Stimulated activated CD8-positive, alpha-beta memory T cell treated with anti-CD3 and anti-CD28 coated beads, Interleukin-4, amount 100 ng/mL, for 24 hours (primary cell): ENCODE data around the gene RPL36A.

Source experiments
- DNase-seq: peaks from one replicate; pipeline ENCODE4 v3.0.0-alpha.2; 2020; ENCODE audit warnings: low read depth

Gene RPL36A

DNA sequence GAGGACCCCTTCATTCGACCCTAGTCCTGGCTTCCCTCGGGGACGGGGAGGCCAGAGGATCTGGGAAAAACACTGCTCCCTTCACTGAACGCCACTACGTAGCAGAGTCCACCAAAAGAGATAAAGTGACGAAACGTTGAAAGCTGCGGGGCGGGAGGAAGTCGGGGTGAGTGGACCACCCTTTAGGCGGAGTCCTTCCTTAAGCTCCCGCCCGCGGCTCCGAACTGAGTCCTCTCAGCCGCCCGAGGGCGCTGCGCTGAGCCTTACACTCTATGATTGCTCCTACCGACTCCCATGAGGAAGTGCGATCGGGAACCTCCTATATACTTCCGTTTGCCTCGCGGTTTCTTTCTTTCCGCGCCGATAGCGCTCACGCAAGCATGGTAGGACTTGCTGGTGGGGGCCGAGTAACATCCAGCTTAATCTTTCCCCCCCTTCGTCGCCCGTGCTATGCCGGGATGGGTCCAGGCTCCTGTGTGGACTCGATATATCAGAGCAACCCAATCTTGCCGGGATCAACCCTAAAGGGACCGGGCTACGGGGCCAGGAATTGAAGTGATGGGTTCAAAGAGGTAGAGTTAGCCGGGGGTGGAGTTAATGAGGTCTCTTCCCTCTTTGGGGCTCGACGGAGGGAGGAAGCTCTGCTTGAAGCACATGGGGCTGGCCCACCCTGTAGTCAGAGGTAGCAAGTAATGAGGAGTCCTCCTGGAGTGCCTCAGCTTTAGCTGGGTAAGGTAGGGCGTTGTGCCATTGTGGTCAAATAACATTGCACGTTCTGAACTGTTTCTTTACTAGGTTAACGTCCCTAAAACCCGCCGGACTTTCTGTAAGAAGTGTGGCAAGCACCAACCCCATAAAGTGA is at the start of gene RPL36A:
TSS of gene RPL36A (plus strand) at position 348 of the 862 bp plus-strand sequence. CDS start at position 381, 33 bp downstream.
- peak; percentile 71 for DNase-seq

DNA sequence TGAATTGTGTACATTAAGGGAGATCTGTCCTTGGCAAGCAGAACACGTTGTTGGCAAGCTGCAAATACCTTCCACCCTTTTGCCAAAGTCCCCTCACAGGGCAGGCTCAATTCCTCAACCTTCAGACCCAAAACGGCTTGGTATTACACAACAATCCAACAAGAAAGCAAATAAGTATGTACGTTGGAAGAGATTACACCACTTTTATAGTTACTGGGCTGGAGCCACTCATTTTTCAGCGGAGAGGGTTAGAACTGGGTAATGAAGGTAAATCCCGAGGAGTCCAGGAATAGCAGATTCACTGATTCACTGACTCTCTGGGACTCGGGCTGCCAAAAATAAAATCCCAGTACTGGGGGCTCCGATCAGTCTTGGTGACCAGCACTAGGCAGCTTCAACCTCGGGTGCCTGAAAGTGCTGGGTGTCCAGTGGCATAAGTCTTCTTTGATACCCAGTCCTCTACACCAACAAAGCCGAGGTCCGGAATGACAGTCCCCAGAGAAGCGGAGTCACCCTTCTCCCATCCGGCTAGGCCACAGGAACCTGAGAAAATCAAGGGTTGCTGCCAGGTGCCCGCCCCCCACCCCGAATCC is 42.9 kb upstream of the RPL36A start:
- DNase-seq = no peak

DNA sequence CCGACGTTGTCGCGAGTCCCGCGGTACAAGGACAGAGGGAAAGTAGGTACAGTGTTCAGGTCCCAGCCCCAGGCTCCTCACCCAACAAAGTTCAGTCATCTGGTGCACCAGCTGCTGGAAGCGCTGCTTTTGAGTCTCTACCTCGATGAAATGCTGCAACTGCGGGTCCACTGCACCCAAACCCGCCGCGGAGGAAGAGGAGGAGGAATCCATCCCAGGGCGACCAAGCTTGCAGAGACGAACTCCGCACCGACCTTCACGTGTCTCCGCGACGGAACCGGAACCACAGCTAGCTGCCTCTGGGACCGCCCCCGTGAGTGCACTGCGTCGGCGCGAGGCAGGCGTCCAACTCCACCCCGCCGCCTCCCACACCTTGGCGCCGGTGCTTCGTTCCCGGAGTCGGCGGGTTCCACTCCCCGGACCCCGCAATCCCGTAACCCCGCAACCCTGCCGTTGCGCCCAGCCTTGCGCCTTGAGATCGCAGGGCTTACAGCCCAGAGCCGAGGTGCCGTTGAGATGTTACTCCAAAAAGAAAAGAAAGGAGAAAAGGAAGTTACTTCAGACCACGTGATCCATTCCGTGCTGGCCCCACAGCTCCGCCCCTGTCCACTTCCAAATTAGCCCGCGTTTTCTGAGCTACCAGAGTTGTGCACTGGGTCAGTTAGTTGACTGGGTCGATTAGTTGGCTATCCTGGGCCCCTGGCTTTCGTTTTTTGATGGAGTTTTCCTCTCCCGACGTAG is 42.2 kb upstream of the RPL36A start, which contains the start of gene TIMM8A:
TSS of gene TIMM8A (minus strand) at position 291 of the 741 bp plus-strand sequence. CDS start at position 213, 78 bp downstream.
- peak; percentile 68 for DNase-seq

DNA sequence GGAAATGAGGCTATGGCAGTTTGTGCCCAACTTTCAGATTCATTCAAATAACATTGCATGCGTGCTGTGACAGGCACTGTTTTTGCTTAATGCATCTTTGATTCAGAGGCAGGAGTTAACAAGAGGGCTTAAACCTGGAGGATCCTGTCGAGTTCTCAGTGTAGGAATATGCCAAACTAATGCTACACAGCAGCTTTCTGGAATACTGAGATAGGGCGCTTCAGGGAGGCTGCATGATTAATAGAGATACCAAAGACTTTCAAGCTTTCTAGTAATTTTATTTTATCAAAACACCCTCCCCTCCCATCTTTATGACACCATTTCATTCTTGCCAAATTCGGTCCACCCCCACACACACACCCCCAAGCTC is 41.6 kb upstream of the RPL36A start:
- no peak for DNase-seq

DNA sequence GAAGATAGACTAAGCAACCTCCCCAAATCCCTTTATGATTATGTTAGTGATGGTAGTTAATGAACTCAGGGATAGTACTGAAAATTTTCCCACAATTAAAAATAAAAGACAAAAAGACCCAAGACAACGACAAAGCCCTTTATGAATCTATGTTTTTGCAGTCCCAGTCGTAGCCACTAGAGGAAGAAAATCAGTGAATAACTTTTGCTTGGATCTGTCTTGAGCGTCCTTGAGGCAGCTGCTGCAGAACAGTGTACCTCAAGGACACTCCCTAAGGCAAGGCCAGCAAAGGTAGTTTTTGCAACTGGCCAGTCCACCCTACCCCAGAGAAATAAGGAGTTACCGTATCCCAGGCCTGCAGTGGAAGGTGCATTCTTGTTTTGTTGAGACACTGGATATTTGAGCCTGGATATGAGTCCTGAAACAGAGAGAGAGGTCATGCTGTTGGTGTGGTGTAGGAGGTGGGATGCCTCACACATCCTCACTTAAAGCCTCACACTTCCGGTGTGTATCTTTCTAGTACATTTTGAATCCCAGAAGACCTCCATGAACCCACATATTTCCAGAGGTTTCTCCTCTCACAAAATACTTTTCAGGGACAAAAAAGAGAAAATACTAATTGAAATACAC is 33.5 kb upstream of the RPL36A start:
- DNase-seq = no peak

DNA sequence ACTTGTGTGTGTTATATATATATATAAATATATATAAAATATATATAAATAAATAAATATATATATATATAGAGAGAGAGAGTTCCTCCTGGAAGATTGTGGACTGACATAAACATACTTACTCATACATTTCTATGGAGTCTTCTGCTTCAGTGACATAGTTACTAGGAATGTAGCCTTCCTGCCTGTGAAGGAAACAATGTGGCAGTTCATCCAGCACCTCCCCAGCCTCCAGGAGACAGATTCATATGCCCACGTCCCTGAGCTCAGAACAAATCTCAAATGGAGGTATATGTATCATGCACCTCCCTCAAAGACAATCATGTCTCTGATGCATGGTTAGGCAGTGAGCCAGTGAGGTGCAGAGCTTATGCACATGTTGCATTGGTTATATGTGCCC is 30.8 kb upstream of the RPL36A start:
- DNase-seq = no peak

DNA sequence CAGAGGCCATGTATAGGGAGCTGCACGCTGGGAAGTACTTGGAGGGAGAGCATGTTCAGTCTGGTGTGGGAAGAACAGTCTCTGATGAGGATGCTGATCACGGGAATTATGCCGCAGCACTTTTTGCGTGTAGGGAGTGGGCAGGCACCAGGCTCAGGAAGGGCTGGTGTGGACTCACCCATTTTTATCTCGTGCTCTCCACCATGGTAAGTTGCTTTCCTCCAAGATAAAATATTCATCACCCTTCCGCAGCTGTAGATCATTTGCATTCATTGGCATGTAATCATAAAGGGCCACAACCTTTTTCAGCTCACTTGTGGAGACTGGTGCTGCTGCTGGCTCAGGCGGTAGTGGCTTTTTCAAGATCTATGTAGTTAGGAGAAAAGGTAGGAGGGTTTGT is 30.4 kb upstream of the RPL36A start:
- no peak for DNase-seq

DNA sequence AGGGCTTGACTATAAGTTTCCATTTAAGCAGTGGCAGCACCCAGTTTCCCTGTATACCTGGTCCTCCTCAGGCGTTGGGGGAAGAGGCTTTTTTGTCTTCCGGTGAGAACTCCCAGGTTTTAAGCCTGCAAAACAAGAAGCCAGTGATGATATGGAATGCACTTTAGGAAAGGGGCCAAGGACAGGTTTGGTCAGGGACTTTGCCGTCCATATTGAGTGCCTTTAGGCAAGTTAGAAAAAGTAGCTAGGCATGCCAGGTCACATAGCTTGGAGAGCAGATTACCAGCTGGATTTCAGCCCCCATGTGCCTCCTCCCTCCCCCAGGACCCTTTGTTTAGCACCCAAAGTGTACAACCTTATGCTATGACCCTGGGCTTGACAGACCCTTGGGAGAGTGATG is 28.7 kb upstream of the RPL36A start:
- no peak for DNase-seq

DNA sequence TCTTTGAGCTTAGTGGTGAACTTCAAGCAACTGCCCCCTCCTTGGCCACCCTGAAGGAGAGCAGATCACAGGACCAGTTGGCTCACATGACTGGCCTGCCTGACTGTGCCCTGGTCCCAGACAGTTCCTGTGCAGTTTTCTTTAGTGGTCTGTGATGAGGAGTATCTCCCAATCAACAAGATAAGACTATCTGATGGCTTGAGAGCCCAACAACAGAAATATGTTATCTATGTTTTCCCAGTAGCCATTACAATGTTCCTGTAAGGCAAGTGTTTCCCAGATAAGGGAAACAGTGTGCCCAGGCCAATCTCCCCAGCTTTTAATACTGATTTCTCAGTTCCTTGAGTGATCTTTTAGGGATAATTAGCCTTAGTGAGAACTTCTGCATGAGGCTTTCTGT is 28.1 kb upstream of the RPL36A start:
- no peak for DNase-seq

DNA sequence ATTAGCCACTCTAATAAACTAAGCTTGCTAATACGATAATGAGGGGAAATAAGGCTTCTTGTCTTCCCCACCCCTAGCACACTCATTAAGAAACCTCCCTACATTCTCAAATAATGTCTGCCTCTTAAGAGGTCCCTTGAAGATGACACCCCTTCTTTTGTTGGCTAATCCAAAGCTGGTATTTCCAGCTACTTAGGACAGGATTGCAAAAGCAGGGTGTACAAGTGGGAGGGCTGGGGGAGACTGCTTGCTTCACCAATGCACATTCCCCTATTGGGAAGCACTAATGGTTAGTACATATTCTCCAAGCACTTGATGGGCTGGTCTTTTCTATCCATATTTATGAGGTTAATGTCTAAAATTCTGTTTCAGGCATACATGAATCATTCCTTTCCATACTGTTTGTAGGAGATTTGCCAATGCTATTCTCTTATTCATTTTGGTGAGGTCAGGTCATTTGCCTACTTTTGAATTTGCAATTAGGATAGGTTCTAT is 25.5 kb upstream of the RPL36A start:
- no peak for DNase-seq

DNA sequence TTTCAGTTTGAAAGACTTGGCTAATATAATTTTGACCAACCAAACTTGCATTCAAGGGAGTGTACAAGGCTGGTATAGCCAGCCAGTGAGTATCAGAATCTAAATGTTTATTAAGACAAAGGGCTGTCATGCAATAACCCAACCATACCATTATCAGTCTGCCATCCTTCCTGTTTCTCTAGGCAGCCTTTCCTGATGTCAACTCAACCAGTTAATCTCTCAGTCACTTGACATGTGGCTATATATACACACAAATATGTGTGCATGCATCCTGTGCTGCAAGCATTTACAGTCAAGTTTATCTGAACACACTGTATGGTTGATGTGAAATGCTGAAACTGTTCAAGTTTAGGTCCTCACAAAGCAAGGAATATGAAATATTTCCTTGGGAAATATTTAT is 22.0 kb upstream of the RPL36A start:
- no peak for DNase-seq

DNA sequence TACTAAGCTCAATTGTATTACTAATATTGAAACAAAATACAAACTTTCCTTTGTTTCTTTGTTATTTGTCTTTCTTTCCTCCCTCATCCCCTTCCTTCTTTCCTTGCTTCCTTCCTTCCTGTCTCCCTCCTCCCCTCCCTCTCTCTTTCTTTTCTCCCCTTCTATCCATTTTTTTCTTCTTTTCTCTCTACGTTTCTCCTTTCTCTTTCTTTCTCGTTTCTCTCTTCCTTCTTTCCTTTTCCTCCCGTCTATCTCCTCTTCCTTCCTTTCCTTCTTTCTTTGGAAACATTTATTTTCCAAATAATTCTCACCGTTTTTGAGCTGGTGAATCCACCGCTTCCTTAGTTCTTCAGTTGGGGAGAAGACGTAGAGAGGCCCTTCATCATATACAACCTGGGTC is 21.1 kb upstream of the RPL36A start:
- no peak for DNase-seq

DNA sequence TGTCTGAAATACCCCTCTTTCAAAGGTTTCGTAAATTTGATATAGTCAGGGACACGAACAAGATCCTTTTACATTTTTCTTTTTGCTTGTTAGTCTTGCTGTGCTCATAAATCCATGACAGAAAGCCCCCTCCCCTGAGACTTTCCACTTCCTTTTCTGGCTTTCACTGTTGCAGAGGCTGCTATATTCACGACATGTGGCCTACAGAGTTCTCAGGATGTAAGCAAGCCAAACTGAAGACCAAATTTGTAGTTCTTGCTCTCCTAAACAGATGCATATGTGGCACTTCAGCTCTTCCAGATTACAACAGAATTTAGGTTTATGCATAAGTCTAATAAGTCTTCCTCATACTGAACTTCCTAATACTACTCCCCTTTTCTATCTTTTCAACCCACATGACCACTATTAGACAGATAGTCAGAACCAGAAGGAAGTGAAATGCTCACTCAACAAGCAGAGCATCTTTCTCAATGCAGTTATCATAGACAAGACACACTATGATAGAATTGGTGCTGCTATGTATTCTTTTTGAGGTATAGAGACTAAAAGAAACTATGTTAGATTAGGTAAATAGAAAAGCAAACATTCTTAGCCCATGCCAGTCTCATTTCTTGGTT is 19.8 kb upstream of the RPL36A start:
- no peak for DNase-seq

DNA sequence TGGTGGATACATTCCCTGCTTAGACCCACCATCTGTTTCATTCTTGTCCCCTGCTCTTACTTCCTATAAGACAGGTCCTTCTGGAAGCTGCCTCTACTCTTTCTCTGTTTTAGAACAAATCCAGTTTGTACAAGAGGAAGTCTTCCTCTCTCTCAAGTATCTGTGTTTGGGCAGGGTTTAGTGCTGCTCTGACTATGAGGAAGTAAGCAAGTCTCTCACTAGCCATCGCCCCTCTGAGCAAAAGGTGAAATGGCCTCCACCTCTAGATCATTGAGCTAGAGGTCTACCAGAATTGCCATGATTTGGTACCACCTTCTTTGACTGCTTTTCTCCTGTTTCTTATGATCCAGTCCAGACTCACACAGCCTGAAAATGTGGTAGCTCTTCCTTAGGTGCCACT is 13.3 kb upstream of the RPL36A start:
- DNase-seq = no peak

DNA sequence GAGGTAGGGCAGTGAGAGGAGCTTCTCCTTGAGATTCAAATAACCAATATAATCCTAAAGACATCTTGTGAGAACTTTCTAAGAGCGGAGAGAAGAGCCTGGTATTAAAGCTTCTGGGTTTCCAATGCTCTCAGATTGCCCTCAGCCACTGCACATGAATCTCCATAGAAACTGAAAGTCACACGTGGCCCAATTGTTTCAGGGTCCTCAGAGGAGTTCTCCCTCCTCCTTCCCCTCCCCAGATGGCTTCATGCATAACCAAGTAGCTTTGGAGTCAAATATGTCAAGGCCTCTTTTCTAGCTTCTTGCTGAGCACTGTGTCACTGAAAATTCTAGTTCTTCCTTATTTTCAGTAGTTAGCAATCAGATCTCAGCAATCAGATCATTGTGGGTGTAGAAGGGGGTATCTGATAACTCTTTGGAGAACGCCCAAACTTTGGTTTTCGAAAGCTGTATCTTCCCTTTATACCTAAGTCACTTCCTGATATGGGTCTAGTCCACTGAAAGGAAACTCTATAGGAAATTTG is 7.1 kb upstream of the RPL36A start:
- DNase-seq = no peak

DNA sequence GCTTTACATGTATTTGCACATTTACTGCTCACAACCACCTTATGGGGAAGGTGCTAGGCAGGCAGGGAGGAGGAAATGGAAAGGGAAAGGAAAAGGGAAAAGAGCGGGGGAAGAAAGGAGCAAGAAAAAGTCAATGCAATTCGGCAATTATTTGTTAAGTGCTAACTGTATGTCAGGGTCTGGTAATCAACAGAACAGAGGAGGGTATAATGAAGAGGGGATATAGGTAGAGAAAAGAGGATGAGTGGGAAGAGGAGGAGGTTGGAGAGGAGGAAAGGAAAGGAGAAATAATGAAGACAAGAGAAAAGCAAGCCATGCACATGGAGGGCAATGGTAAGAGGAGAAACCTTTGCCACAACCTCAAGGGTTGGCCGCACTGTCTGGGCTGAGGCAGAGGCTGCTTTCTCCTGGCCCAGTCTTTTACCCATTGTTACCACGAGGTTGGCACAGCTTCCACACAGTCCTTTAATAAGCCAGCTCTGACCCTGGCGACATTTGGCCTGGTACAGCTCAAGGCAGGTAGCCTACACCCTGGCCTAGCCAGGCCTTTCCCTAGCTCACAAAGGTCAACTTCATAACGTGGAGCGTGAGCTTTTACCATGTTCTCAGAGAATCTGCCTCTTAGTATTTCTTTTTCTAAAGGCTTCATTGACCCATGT is 5.7 kb upstream of the RPL36A start:
- DNase-seq = no peak

DNA sequence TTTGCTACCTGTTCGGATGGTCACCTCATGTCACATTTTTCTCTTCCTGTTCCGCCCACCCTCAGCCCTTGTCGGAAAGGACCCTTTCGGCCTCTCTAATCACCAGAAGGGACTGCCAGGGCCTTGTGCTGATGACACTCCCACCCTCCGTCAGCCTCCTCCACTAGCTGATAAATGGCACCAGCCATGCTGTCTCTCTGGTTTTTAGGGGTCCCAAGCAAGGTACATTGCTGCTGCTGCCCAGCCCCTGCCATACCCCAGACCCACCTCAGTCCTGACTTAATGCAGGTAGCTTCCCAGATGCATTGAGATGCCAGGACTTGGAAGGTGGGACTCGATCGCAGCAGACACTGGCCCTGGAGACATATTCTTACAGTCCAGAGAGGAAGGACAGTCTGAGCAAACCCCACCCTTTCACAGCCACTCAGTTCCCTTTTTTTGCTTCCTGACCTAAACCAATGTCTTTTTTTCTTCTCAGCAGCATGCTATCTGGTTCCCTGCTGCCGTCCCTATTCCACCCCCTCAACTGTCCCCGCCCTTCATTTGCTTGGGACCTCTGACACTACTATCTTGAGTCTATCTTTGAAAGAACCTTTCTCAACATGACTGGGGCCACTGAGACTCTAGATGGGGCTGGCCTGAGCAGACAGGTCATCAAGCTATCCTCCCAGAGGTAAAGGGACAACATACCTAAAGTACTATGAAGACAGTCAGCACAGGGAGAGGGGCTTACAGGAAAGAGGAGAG is 4.8 kb upstream of the RPL36A start, which contains the start of gene BTK:
TSS of gene BTK (minus strand) at position 397 of the 747 bp plus-strand sequence. CDS start 10,907 bp downstream, outside the sequence.
- no peak for DNase-seq

DNA sequence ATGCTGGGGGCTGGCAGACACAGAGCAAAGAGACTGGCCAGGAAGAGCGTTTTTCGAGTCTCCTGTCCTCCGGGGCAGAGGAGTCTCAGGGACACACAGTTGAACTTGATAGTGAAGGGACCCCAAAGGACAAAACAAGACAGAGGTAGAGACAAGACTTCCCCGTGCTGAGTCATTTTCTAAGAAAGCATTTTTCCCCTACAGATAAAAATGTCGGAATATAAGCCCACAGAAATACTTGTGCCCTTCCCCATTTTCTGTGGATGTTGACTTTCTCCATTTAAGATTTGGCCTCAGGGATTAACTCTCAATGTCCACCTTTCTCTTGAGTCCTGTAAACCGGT is 4.3 kb upstream of the RPL36A start:
- no peak for DNase-seq

DNA sequence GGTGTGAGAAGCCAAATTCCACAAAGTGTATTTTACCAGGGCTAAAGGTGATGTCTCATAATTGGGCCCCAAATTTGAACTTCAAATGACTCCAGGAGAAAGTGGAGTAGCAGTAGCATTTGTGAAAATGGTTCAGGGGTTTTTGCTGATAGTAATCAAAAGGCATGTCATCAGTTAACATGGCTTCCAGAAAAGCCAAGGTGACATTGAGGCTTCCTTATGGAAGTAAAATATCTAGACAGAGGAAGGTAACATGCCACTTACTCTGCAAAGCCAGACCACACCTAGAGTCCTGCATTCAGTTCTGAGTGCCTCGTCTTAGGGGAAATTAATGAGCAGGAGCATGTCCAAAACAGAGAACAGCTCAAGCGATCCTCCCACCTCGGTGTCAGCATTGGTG is 2.2 kb upstream of the RPL36A start:
- no peak for DNase-seq

DNA sequence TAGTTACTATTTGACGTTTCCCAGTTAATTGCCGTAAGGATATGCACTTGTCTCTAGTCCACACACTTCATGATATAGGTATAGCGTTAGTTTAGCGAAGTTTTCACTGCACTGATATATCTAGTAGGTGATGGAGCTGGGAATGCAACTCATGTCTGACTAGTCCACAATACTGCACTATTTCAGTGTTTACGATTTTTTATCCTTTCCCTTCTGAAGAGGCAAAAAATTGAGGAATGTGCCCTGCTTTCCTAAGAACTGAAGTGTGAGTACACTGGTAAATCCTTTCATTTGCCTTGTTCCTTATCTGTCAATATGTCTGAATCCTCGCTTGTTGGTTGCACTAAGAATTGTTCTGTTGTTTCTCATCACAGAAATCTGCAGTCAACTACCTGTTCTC is 1.0 kb downstream of the RPL36A start:
- DNase-seq = no peak
